GM18520 (cell line): Measurements from ENCODE around the gene SMARCD3.

Source experiments
- ATAC-seq: cut with Tn5 transposase; IDR thresholded peaks from one replicate; pipeline ENCODE4 v1.9.1; 2021; ENCODE audit not compliant: unreplicated experiment

The SMARCD3 gene

GRCh38 chr7:151248346-151249033 is at the start of gene SMARCD3:
Gene SMARCD3 (minus strand): TSS chr7:151248694. CDS start chr7:151248562, 132 bp downstream.
- no peak for ATAC-seq

GRCh38 chr7:151296202-151296992 is 47.9 kb upstream of the SMARCD3 start:
- no peak for ATAC-seq

- no peak for ATAC-seq
These were observed 44.4 kb upstream of the SMARCD3 start for GRCh38 chr7:151292850-151293249.

GRCh38 chr7:151291206-151291605 is 42.7 kb upstream of the SMARCD3 start:
- no peak for ATAC-seq

- ATAC-seq = no peak
These were observed 41.9 kb upstream of the SMARCD3 start for GRCh38 chr7:151290355-151290760.

GRCh38 chr7:151289891-151290290 is 41.4 kb upstream of the SMARCD3 start:
- no peak for ATAC-seq

GRCh38 chr7:151286148-151286547 is 37.7 kb upstream of the SMARCD3 start:
- no peak for ATAC-seq

GRCh38 chr7:151283302-151283701 is 34.8 kb upstream of the SMARCD3 start:
- ATAC-seq = no peak

GRCh38 chr7:151282111-151282510 is 33.6 kb upstream of the SMARCD3 start:
- no peak for ATAC-seq

GRCh38 chr7:151281686-151282085 is 33.2 kb upstream of the SMARCD3 start:
- no peak for ATAC-seq

GRCh38 chr7:151280388-151281019 is 32.0 kb upstream of the SMARCD3 start:
- no peak for ATAC-seq

- ATAC-seq = no peak
These were observed 31.4 kb upstream of the SMARCD3 start for GRCh38 chr7:151279868-151280267.

- no peak for ATAC-seq
These were observed 30.5 kb upstream of the SMARCD3 start for GRCh38 chr7:151278949-151279348.

GRCh38 chr7:151277631-151278030 is 29.1 kb upstream of the SMARCD3 start:
- ATAC-seq = no peak

- no peak for ATAC-seq
These were observed 28.4 kb upstream of the SMARCD3 start for GRCh38 chr7:151276666-151277590.

GRCh38 chr7:151275813-151276577 is 27.5 kb upstream of the SMARCD3 start:
- ATAC-seq = no peak

GRCh38 chr7:151274936-151275812 is 26.7 kb upstream of the SMARCD3 start:
- ATAC-seq = no peak

GRCh38 chr7:151274396-151274795 is 25.9 kb upstream of the SMARCD3 start:
- ATAC-seq = no peak
